T-cell (primary cell): ENCODE data around the gene METTL5. TPM values are rescaled to one million over a fixed set of nuclear protein-coding genes. Genes with fewer than 3 reads are reported as not detected.
"Not testable (repeated sequence)": the region's sequence is repeated elsewhere in the genome, so short reads cannot be mapped to it uniquely, and the experiment has no call there.

ENCODE experiments used
- ATAC-seq, 4 experiments: fragments of 200-7000 bp in 3 of 4; fragments of 150-1000 bp in 1 of 4; cut with Tn5 transposase; replicated peaks in 1 of 4; 1 replicate in 3 of 4; 2 replicates in 1 of 4; pipeline ENCODE4 v1.10.0; 2021; ENCODE audit warnings: moderate library complexity in 3 of 4, mild to moderate bottlenecking in 2 of 4, moderate number of reproducible peaks in 1 of 4
- CTCF ChIA-PET, 2 donors: fragments of 300-600 bp; sonication (Branson Sonifier 250); formaldehyde crosslinking; loops; one replicate each; lab custom pipeline; 2022; ENCODE audit warnings: antibody characterized with exemption in 2 of 2; lab: Charles Lee
- POLR2A ChIA-PET, 2 donors: fragments of 300-600 bp; sonication (Branson Sonifier 250); formaldehyde crosslinking; loops; one replicate each; lab custom pipeline; 2022; ENCODE audit warnings: antibody characterized with exemption in 2 of 2; lab: Charles Lee
- DNase-seq, 35 experiments: peaks; one replicate each; pipeline versions ENCODE4 v3.0.0 to v3.0.0-alpha.2; 2013 to 2023
- H3K27ac ChIP-seq: one replicate; pipeline ENCODE4 v1.5.1; 2013; ENCODE audit warnings: low read length
- H3K27me3 ChIP-seq, 2 experiments: replicated peaks in 1 of 2; 1 replicate in 1 of 2; 2 replicates in 1 of 2; pipeline versions ENCODE4 v1.6.1 to v1.7.0; 2013; ENCODE audit warnings: low read length in 1 of 2, mixed read lengths in 1 of 2; ENCODE audit not compliant: control insufficient read depth in 2 of 2, insufficient read depth in 2 of 2; ENCODE audit errors: extremely low read depth in 1 of 2
- H3K36me3 ChIP-seq, 2 donors: 1 replicate in 1 of 2; 2 replicates in 1 of 2; pipeline versions ENCODE4 v1.6.1 to v1.7.0; 2013; ENCODE audit warnings: low read length in 1 of 2; ENCODE audit not compliant: control insufficient read depth in 2 of 2, insufficient read depth in 1 of 2; ENCODE audit errors: extremely low read depth in 1 of 2
- H3K4me1 ChIP-seq, 2 experiments: 1 replicate in 1 of 2; 2 replicates in 1 of 2; pipeline versions ENCODE4 v1.6.1 to v1.7.0; 2013; ENCODE audit warnings: low read length in 2 of 2, mixed read lengths in 1 of 2; ENCODE audit not compliant: insufficient read depth in 2 of 2, control insufficient read depth in 1 of 2; ENCODE audit errors: extremely low read depth in 1 of 2
- H3K4me3 ChIP-seq, 2 donors: 1 replicate in 1 of 2; 2 replicates in 1 of 2; pipeline versions ENCODE4 v1.5.1 to v1.7.0; 2013; ENCODE audit warnings: mild to moderate bottlenecking in 2 of 2, low read length in 1 of 2, moderate library complexity in 1 of 2; ENCODE audit not compliant: control insufficient read depth in 1 of 2; ENCODE audit errors: extremely low read depth in 1 of 2
- H3K9me3 ChIP-seq: 2 replicates; pipeline ENCODE4 v1.7.0; 2013
- H3K27ac Mint-ChIP-seq, 2 donors: one replicate each; pipeline ENCODE4 v1.8.0; 2020 to 2021; ENCODE audit warnings: mild to moderate bottlenecking in 2 of 2, mixed read lengths in 2 of 2
- H3K27me3 Mint-ChIP-seq, 2 donors: one replicate each; pipeline ENCODE4 v1.8.0; 2021 to 2022; ENCODE audit warnings: mixed read lengths in 2 of 2
- H3K36me3 Mint-ChIP-seq: one replicate; pipeline ENCODE4 v1.8.0; 2021; ENCODE audit warnings: mixed read lengths
- H3K4me1 Mint-ChIP-seq, 3 donors: one replicate each; pipeline ENCODE4 v1.8.0; 2020 to 2022; ENCODE audit warnings: mixed read lengths in 3 of 3, mild to moderate bottlenecking in 1 of 3
- H3K4me3 Mint-ChIP-seq, 3 donors: one replicate each; pipeline ENCODE4 v1.8.0; 2020 to 2022; ENCODE audit warnings: mild to moderate bottlenecking in 3 of 3, mixed read lengths in 3 of 3, moderate library complexity in 3 of 3
- H3K9me3 Mint-ChIP-seq, 3 donors: one replicate each; pipeline ENCODE4 v1.8.0; 2020 to 2022; ENCODE audit warnings: mixed read lengths in 3 of 3
- WGBS: methylation state at CpG from one replicate; pipeline ENCODE4 v1.1.5; 2013; ENCODE audit warnings: missing lambda C conversion rate; ENCODE audit not compliant: insufficient coverage; 5-methylcytosine and 5-hydroxymethylcytosine counted together
- total RNA-seq, 35 experiments: library from RNA in 6 of 35; stranded (reverse) in 6 of 35; fragments of 120-200 nt in 1 of 35; gene quantifications; one replicate each; pipeline versions ENCODE4 v1.2.1 to v1.2.4 and lab custom pipeline; 2013 to 2026

METTL5 gene
- total RNA-seq, 5 donors from 2014 or later (not counting 1 experiment from before 2014, with no cell fraction given) = 27.3 to 45.8 (median 41.0) TPM

- WGBS = 100% methylated on average over 1 of the region's 4 CpGs
- ATAC-seq = no peak
Measured at GRCh38 chr2:169822785-169823392, 1.8 kb downstream of the METTL5 start.

GRCh38 chr2:169822036-169822435, 2.7 kb downstream of the METTL5 start:
- H3K36me3 Mint-ChIP-seq = peaks cover 29% of the 10 kb centered on the region

More at GRCh38 chr2:169822785-169823392, 1.8 kb downstream of the METTL5 start:
- peaks cover 20% of the 10 kb centered on the region for H3K36me3 Mint-ChIP-seq
- Histone ChIP-seq H3K27me3 (no peaks in the 10 kb centered on the region), H3K9me3 (no peaks in the 10 kb centered on the region), H3K4me3 (no peak overlapping the region), H3K27ac (no peak overlapping the region), H3K4me1 (peaks cover 15 to 29% of the 10 kb centered on the region in 2 experiments), H3K36me3 (peaks cover 0 to 16% of the 10 kb centered on the region in 2 donors)
- H3K4me1 Mint-ChIP-seq = peaks cover 51 to 59% (median 52%) of the 10 kb centered on the region in 3 donors
- ChIA-PET CTCF (interaction anchor here (0.5 to 1.1 kb wide), 4 partner anchors 10 to 1614 kb away, joined by 3 to 5 read pairs (median 3); no protein-coding TSS in a partner anchor), POLR2A (interaction anchor here in 1 of 2 donors (0.6 kb wide), 1 partner anchor 23 kb away, joined by 3 read pairs; no protein-coding TSS in a partner anchor)
- no peaks in the 10 kb centered on the region for H3K9me3 Mint-ChIP-seq
- peak overlapping the region; percentile 57 to 94 (median 73) for H3K4me3 Mint-ChIP-seq
- H3K27me3 Mint-ChIP-seq = no peaks in the 10 kb centered on the region
- peak overlapping the region in 1 of 2 donors; percentile 34 for H3K27ac Mint-ChIP-seq
- no peak for DNase-seq

GRCh38 chr2:169820101-169820500, 4.6 kb downstream of the METTL5 start:
- H3K27me3 Mint-ChIP-seq, DNase-seq, H3K27me3 ChIP-seq, H3K27ac ChIP-seq, H3K4me3 ChIP-seq, POLR2A ChIA-PET, H3K9me3 Mint-ChIP-seq, ATAC-seq, CTCF ChIA-PET, H3K4me3 Mint-ChIP-seq, H3K9me3 ChIP-seq: not testable (repeated sequence)
- Mint-ChIP-seq H3K36me3 (peaks cover 45% of the 10 kb centered on the region), H3K27ac (peak overlapping the region; percentile 57 to 58), H3K4me1 (peaks cover 49 to 62% (median 59%) of the 10 kb centered on the region in 3 donors)
- 79% methylated on average over 4 of the region's 7 CpGs for WGBS
- Histone ChIP-seq H3K4me1 (peaks cover 12 to 19% of the 10 kb centered on the region in 2 experiments), H3K36me3 (peaks cover 0 to 27% of the 10 kb centered on the region in 2 donors)

More at GRCh38 chr2:169822036-169822435, 2.7 kb downstream of the METTL5 start:
- no peak for DNase-seq
- Mint-ChIP-seq H3K4me1 (peaks cover 49 to 61% (median 55%) of the 10 kb centered on the region in 3 donors), H3K27ac (no peak overlapping the region), H3K9me3 (no peaks in the 10 kb centered on the region), H3K27me3 (no peaks in the 10 kb centered on the region), H3K4me3 (no peak overlapping the region)
- no peak for ATAC-seq
- Histone ChIP-seq H3K4me1 (peaks cover 14 to 26% of the 10 kb centered on the region in 2 experiments), H3K36me3 (peaks cover 0 to 17% of the 10 kb centered on the region in 2 donors), H3K4me3 (no peak overlapping the region), H3K27ac (no peak overlapping the region), H3K9me3 (no peaks in the 10 kb centered on the region), H3K27me3 (no peaks in the 10 kb centered on the region)
- ChIA-PET POLR2A (no interaction called here), CTCF (interaction anchor here in 1 of 2 donors (0.5 to 1.0 kb wide), 2 partner anchors 10 to 1615 kb away, joined by 3 to 5 read pairs; no protein-coding TSS in a partner anchor)
- WGBS = no CpG with 5 or more reads among the region's 3 CpGs

GRCh38 chr2:169819106-169819505, 5.6 kb downstream of the METTL5 start:
- CTCF ChIA-PET = interaction anchor here (0.6 to 1.1 kb wide), 2 partner anchors 8 to 54 kb away, joined by 3 to 7 read pairs; partner anchors contain the start of gene UBR3 (in 1 of the 2)
- Histone ChIP-seq H3K36me3 (peaks cover 5 to 34% of the 10 kb centered on the region in 2 donors), H3K9me3 (no peaks in the 10 kb centered on the region), H3K27me3 (no peaks in the 10 kb centered on the region), H3K4me3 (no peak overlapping the region), H3K4me1 (peaks cover 11 to 13% of the 10 kb centered on the region in 2 experiments), H3K27ac (no peak overlapping the region)
- Mint-ChIP-seq H3K27ac (peak overlapping the region in 1 of 2 donors; percentile 68), H3K9me3 (no peaks in the 10 kb centered on the region), H3K36me3 (peaks cover 47% of the 10 kb centered on the region), H3K27me3 (no peaks in the 10 kb centered on the region), H3K4me3 (no peak overlapping the region), H3K4me1 (peaks cover 42 to 56% (median 53%) of the 10 kb centered on the region in 3 donors)
- ATAC-seq (no peak), DNase-seq (no peak)
- 100% methylated on average over 1 of the region's 1 CpG for WGBS
- POLR2A ChIA-PET = no interaction called here

- no peak overlapping the region for H3K4me3 Mint-ChIP-seq
- Histone ChIP-seq H3K4me3 (no peak overlapping the region), H3K4me1 (peaks cover 3 to 8% of the 10 kb centered on the region in 2 experiments), H3K27ac (no peak overlapping the region), H3K27me3 (no peaks in the 10 kb centered on the region), H3K36me3 (peaks cover 5 to 40% of the 10 kb centered on the region in 2 donors), H3K9me3 (no peaks in the 10 kb centered on the region)
- no peak for DNase-seq
- no peak for ATAC-seq
- peaks cover 47% of the 10 kb centered on the region for H3K36me3 Mint-ChIP-seq
- H3K9me3 Mint-ChIP-seq = no peaks in the 10 kb centered on the region
- H3K27ac Mint-ChIP-seq = peak overlapping the region in 1 of 2 donors; percentile 59
- H3K27me3 Mint-ChIP-seq = no peaks in the 10 kb centered on the region
- peaks cover 34 to 48% (median 44%) of the 10 kb centered on the region in 3 donors for H3K4me1 Mint-ChIP-seq
- CTCF ChIA-PET = interaction anchor here in 1 of 2 donors (1.1 to 1.2 kb wide), 2 partner anchors 9 to 11 kb away, joined by 4 to 7 read pairs; partner anchors contain the start of gene UBR3
- POLR2A ChIA-PET = no interaction called here
Measured at GRCh38 chr2:169818241-169818640, 6.5 kb downstream of the METTL5 start.

GRCh38 chr2:169817369-169817768, 7.3 kb downstream of the METTL5 start:
- Mint-ChIP-seq H3K36me3 (peaks cover 44% of the 10 kb centered on the region), H3K4me1 (peaks cover 25 to 40% (median 35%) of the 10 kb centered on the region in 3 donors)
- H3K27ac ChIP-seq, H3K9me3 ChIP-seq, H3K4me1 ChIP-seq, POLR2A ChIA-PET, H3K27me3 ChIP-seq, DNase-seq, H3K27ac Mint-ChIP-seq, H3K27me3 Mint-ChIP-seq, H3K4me3 Mint-ChIP-seq, H3K4me3 ChIP-seq, ATAC-seq, H3K9me3 Mint-ChIP-seq: not testable (repeated sequence)
- H3K36me3 ChIP-seq = peaks cover 5 to 47% of the 10 kb centered on the region in 2 donors
- WGBS = 100% methylated on average over 1 of the region's 6 CpGs
- CTCF ChIA-PET = interaction anchor here in 1 of 2 donors (1.2 kb wide), 1 partner anchor 12 kb away, joined by 4 read pairs; no protein-coding TSS in a partner anchor
